ENCODE results near the gene SMIM36.
"Not testable (repeated sequence)": the region's sequence is repeated elsewhere in the genome, so short reads cannot be mapped to it uniquely, and the experiment has no call there.

Gene SMIM36

DNA sequence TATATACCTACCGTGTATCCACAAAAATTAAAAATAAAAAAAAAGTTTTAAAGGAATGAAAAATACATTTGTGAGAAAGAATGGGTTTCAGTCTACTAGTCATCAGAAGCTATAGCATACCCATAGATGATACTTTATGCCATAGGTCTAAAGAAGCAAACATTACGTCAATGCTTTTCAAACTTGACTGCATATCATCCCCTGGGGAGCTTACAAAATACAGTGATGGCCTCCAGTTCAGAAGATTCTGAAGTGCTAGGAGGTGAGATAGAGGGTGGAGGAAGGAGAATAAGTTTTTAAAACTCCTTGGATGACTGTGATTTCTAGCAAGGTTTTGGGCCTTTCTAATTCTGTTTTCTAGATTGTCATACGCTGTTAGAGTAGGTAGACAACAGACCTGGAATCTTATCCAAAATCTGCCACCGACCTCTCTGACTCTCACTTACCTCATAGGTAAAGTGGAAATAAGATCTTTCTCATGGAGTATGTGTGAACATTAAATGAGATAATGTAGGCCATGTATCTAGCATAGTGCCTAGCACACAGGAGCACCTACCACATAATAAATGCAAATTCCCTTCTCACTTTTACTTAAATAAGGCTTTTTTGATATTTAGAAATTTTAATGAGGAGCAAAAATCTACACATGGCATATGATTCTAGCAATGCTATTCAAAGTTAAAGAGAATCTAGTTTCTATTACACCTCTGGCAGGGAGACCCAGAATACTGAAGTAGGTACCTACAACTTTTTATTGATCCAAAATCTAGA is 102.0 kb downstream of the SMIM36 start:
- no peak for DNase-seq (ENCODE audit: low read depth in 1 of 2, low spot score in 1 of 2)
- in situ Hi-C loops (cut with HindIII; ENCODE audit: low pct_unique_long_range_greater_than_20kb, low sequenced_read_pairs), result no loop called here
- no peak for TF ChIP-seq JUND (IDR thresholded peaks at IDR 0.05; ENCODE audit: low read depth)

DNA sequence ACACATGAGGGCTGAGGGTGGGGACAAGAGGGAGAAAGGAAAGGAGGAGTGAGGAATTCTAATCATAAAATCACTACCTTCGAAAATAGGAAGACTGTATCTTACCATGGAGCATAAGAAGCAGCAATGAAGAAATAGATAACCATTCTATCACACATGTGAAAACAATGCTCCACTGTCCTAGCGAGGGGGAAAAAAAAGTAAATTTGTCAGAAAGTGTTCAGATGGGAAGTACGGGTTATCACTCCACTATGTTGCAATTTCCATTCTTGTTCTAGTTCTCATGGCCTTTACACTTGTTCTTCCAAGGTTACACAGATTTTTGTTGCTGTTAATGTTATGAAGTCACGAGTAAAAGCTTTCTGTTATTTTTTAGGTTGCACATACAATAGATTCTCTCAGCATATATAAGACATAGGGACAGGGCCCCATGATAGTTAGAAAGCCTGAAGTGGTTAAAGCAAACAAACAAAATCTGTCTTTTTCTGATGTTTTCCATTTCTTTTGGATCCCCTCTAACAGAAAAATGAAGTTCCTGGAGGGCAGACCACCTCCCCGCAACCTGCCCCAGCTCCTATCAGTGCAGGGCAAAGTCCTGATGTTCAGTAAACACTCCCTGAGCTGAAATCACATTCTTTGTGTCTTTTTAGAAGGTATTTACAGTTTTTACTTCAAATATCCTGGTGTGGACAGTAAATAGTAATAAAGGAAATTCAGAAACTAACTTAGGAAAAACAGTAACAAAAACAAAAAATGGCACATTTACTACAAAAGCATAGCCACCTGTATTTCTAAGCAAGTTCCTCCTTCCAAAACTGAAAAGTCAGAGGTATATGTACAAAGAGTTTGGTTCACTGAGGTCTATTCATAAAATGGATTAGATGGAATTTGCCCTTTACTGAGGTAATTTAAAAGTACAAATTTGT is 103.3 kb downstream of the SMIM36 start:
- no peak for TF ChIP-seq JUND (IDR thresholded peaks at IDR 0.05; ENCODE audit: low read depth)
- in situ Hi-C loops (cut with HindIII; ENCODE audit: low pct_unique_long_range_greater_than_20kb, low sequenced_read_pairs), result no loop called here
- no peak for DNase-seq (ENCODE audit: low read depth in 1 of 2, low spot score in 1 of 2)

DNA sequence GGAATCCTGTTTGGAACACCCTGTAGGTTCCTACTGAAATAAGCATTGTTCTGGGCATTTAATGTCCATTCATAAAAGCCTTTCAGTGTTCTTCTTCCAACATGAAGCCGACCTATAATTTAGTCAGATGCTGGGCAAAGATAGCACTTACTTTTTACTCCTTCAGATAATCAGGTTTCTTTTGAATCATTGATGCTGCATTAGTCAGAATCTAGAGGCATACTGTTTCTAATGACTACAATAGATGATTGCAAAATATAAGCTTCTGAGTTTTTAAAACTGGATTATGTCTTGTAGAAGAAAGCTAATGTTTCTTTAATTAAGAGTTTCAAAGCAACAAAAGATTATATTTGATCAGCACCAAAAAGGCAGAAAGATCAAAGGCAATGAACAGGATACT is 105.7 kb downstream of the SMIM36 start:
- in situ Hi-C loops (cut with HindIII; ENCODE audit: low pct_unique_long_range_greater_than_20kb, low sequenced_read_pairs), result no loop called here
- DNase-seq (ENCODE audit: low read depth in 1 of 2, low spot score in 1 of 2), result no peak

DNA sequence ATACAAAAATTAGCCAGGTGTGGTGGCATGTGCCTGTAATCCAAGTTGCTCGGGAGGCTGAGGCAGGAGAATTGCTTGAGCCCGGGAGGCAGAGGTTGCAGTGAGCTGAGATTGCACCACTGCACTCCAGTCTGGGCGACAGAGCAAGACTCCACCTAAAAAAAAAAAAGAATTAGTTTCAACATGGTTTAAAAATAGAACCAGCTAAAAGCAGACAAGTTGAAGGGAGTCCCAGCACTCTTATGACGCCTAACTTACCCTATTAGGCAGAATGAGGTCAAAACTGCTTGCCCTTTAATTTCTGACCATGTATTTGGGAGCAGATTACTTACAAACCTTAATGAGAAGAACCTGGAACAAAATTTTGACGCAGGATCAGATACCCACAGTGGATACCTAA is 107.1 kb downstream of the SMIM36 start:
- in situ Hi-C loops (cut with HindIII; ENCODE audit: low pct_unique_long_range_greater_than_20kb, low sequenced_read_pairs); DNase-seq (ENCODE audit: low read depth in 1 of 2, low spot score in 1 of 2): not testable (repeated sequence)

More for the DNA sequence above, 105.7 kb downstream of the SMIM36 start:
- no peak for TF ChIP-seq JUND (IDR thresholded peaks at IDR 0.05; ENCODE audit: low read depth)

DNA sequence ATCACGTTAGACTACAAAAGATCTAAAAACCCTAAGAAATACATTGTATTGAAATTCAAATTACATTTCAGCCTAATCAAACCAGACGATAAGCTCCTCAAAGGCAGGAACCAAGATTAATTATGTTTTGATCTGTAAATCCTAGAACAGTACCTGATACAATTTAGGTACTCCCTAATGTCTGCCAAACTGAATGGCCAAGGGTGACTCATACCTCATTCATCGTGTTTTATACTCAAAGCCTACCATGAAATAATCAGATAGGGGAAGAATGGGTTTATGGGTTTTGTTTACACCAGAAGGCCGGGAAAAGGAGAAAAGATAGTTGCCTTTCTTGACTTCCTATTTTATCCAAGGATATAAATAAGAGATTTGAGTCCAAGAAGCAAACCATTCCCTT is 108.9 kb downstream of the SMIM36 start:
- TF ChIP-seq JUND (IDR thresholded peaks at IDR 0.05; ENCODE audit: low read depth), result no peak
- in situ Hi-C loops (cut with HindIII; ENCODE audit: low pct_unique_long_range_greater_than_20kb, low sequenced_read_pairs), result no loop called here
- no peak for DNase-seq (ENCODE audit: low read depth in 1 of 2, low spot score in 1 of 2)

All from T47D (cell line).